HG02642 (cell line): ENCODE results near the gene UTP15.

Source experiments
- ATAC-seq: cut with Tn5 transposase; IDR thresholded peaks from one replicate; pipeline ENCODE4 v1.9.1; 2021; ENCODE audit warnings: mild to moderate bottlenecking; ENCODE audit not compliant: unreplicated experiment, poor library complexity

Gene UTP15

DNA sequence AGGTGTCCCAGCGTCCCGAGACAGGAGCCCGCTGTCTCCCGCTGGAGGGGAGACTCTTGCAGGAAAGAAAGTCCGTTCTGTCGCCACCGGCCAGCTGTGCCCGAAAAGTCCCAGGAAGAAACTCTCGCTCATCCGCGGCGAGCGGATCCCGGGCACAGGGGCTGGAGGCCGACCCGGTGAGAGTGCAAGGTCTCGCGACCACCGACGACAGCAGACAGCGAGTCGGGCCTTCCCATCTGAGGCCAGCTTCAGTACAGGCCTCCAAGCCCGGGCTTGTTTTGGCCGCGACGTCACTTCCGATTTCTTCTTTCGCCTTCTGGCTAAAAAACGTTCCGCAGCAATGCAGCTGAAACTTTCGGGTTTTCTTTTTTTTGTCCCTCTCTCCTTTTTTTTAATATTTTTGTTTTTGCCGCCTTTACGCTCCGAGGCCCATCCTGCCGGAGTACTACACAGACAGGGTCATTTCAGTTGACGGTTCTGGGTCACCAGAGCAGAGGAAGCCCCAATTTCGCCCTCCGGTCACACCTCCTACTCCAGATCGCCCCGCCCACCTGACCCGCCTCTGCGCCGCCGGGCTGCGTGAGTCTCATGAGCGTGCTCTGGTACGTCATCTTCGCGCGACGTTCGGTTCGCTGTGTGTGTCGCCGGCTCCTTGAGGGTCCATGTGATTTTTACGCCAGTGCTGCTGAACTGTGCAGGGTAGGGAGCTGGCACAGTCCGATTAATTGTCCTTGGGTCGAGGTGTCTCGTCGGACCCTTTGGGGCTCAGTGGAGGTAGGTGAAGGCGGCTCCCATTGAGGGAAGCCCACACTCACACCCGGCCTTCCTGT lies at the start of gene UTP15, which contains the start of gene ANKRA2:
Gene UTP15, plus strand, starts transcription at position 605 of the 830 bp plus-strand sequence. CDS start 1,602 bp downstream, outside the sequence.
Gene ANKRA2, minus strand, starts transcription at position 501 of the 830 bp plus-strand sequence. CDS start 2,758 bp downstream, outside the sequence.
- ATAC-seq = peak; percentile 95

- peak; percentile 96 for ATAC-seq
Measured at GRCh38 chr5:73519531-73520283, 45.8 kb upstream of the UTP15 start.

- no peak for ATAC-seq
Measured at GRCh38 chr5:73522989-73523388, 42.6 kb upstream of the UTP15 start.

DNA sequence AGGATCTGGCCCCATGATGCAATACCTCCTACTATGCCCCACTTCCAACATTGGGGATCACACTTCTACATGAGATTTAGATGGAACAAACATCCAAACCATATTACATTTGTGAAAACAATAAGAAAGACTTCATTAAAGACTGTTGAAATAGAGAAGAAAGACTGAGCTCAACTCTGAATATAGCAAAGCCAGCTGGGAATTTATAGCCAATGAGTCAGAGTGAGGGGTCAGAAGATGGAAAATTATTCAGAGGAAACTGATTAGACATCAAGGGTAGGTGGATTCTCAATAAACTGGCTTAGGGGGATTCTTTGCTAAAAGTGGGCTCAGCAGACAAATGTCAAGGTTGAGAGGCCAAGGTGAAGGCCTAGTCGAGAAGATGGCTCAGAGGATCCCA lies 41.7 kb upstream of the UTP15 start:
- no peak for ATAC-seq

DNA sequence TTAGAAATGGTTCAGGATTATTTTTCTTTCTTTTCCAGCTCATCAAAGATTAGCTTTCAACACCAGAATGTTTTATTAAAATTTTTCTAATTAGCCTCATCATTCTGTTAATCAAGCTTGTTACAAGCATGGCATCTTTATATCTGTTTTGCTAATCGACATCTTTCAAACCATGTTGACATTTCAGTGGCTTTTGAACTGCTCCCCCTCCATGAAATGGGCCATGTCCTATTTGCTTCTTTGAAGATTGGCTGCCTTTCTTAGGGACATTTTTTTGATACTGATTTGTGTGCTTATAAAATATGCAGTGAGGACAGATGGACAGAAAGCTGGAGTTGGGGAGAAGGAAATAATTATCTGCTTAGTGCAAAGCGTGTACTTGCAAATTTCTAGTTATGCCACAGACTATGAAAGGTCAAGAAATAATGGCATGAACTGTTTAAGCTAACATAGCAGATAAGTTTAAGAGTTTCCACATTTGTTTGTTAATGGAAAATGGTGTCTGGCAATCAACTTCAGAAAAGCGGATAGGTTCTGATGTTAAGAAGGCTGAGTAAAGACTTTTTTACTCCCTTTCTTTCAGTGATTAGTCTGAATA lies 39.8 kb upstream of the UTP15 start:
- no peak for ATAC-seq

DNA sequence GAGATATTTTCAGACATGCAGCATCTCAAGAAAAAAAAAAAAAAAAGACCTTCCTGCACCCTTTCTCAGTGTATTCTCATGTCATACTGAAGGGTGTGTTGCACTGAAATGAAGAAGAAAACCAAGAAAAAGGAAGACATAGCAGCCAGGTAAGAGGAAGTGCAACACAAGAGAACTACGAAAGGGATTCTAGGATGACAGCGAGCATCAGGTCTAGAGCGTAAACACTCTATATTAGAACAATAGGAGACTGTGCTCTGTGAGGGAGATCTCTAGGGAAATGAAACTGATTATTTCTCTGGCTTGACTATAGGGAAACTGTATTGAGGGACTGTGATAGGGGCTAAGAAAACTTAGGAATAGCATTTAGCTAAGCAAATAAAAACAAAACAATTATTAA lies 37.3 kb upstream of the UTP15 start:
- ATAC-seq = no peak

GRCh38 chr5:73529081-73529480 lies 36.5 kb upstream of the UTP15 start:
- no peak for ATAC-seq

- no peak for ATAC-seq
Measured at GRCh38 chr5:73531356-73531755, 34.2 kb upstream of the UTP15 start.

GRCh38 chr5:73532195-73532594 lies 33.3 kb upstream of the UTP15 start:
- ATAC-seq = no peak

- no peak for ATAC-seq
Measured at GRCh38 chr5:73534011-73534644, 31.4 kb upstream of the UTP15 start.

DNA sequence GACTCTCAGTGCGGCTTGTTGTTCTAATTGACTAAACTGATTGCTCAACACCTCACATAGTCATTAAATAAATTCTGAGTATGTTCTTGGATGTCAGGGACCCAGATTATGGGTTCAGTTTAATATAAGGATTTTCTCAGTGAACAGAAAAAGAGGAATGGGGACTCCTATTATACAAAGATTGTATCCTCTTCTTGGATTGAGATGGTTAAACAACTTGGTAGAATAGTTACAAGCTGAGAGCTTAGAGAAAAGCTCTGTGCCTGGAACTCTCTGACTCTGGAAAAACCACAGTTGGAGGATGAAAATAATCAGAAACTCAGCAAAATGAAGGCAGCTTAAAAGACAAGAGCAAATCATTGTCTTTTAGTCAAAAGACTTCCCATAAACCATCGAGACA lies 30.6 kb upstream of the UTP15 start:
- ATAC-seq = no peak

DNA sequence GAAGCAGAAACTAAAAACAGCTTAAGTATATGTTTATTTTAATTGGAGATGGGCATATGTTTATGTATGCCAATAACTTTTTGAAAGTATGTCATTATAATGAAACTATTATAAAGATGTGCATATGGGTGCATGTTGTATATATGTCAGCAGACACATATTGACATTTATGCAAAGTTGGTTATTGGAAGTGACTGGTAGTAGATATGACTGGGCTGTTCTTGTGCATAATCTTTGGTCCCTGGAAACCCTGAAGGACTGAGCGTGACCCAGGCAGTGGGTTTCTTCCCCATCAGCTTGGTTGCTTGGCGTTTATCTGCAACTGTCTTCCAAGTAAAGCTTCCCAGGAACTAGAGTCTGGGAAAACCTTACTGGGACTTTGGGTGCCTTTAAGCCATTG lies 25.8 kb upstream of the UTP15 start:
- no peak for ATAC-seq

GRCh38 chr5:73540192-73540591 lies 25.4 kb upstream of the UTP15 start:
- ATAC-seq = no peak

DNA sequence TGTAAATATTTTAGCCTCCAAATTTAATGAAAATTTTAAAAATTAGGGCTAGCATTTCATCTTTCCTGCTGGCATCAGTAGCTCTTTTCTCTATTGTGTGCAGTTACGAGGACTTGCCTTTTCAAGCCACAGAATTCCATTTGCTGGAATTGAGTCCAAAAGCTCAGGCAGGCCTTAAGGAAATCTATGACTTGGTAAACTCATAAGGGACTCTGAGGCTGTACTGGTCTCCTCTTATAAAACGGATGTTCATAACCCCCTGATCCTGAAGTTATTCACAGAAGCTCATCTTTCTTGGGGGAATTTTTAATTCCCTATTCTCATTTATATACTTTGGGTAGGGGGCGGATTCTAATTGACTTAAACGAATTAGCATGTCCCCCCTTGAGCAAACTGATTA lies 23.5 kb upstream of the UTP15 start:
- no peak for ATAC-seq

DNA sequence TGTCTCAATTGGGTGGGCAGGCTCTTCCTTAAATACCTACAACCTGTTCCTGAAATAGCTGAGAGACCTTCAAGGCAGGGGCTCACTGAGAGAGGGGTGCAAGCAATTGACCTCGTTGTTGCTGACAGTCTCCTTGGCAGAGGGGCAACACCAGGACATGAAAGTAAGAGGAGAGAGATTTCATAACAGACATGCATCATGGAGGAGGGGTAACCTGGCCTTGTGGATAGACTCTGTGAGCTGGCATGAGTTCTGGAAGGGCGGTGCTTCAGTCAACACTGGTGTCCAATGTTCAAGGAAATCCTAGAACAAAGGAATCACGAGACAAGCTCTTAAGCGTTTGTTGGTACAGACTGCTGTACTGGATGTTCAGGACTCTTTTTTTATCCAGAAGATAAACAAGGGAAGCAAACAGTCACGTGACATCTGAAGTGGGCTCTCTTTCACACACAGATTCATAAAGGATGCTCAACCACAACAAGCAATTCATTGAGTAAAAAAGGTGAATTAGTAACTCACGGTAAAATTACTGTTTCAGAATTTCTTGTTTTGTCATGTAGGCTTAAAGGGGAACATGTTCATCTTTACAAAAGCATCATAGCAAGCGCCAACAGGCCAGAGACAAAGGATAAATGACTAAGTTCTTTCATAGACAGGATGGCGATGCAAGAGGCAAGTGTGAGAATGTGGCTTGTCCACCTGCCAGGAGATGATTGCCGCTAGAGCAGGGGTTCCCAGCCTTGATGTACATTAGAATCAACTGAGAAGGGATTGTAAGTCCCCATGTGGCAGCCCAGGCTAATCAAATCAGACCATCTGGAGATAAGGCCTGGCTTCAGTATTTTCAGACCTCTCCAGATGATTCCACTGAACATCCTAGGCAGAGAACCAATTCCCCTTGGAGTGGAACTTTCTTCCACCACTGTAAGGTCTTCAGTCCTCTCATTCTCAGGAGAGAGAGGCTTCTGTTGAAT lies 20.8 kb upstream of the UTP15 start:
- ATAC-seq = no peak

GRCh38 chr5:73545403-73545779 lies 20.2 kb upstream of the UTP15 start:
- ATAC-seq = no peak

DNA sequence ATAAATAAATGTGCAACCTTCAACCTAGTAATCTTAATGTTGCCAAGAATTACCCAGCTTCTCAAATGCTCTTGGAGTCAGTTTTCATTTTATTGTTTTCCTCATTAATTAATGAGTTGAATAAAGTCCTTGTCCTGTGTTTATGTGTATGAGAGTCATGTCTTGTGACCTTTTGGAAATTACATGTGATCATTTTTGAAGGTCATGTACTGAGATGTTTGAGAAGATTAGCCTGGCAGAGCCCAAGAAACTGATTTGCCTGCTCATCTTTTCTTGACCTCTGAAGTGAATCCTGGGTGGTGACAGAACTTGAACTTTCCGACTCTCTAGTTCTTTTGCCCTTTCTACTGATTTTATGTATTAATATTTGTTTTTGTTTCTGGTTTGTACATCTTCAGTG lies 15.5 kb upstream of the UTP15 start:
- ATAC-seq = no peak

DNA sequence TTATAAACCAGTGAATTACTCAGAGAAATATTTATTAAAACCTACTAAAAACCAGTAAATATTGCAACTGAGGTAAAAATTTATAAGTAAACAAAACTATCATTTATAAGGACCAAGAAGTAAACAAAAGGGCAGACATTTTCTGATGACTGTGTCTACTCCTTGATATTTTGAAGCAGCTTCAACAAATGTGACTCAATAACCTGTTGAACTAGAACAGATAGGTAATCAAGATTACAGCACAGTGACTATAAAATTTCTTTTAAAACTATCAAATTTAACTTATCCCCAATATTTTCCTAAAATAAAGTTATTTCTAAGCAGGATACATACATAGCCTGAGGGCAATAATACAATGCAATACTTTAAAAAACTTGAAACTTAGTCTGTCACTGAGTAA lies 12.9 kb upstream of the UTP15 start:
- ATAC-seq = no peak

DNA sequence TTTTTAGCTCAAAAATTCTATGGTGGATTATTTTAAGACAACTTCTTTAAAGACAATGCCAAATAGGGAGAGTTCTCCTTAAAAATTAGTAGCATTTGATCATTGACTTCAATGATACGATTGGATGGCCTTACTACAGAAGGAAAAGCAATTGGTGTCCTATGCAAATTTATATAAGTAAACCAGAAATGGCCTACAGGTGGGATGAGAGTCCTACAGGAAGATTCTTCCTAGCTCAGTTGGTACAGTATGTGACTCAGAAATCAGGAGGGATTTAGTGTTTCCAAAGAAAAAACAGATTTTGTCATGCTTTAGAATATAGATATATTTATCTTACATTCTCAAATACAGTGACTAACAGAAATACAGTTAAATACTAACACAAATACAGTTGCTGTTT lies 6.6 kb upstream of the UTP15 start:
- no peak for ATAC-seq

- no peak for ATAC-seq
Measured at GRCh38 chr5:73564018-73564417, 1.5 kb upstream of the UTP15 start.
